Stimulated activated CD8-positive, alpha-beta memory T cell treated with anti-CD3 and anti-CD28 coated beads, Interleukin-4, amount 100 ng/mL, for 48 hours (primary cell): ENCODE measurements around the gene HPN.

Experiments
- DNase-seq: peaks from one replicate; pipeline ENCODE4 v3.0.0-alpha.2; 2020

Gene HPN

GRCh38 chr19:35108730-35109129, 67.2 kb downstream of the HPN start:
- DNase-seq: no peak

GRCh38 chr19:35109395-35110112, 68.0 kb downstream of the HPN start:
- DNase-seq: no peak

DNA sequence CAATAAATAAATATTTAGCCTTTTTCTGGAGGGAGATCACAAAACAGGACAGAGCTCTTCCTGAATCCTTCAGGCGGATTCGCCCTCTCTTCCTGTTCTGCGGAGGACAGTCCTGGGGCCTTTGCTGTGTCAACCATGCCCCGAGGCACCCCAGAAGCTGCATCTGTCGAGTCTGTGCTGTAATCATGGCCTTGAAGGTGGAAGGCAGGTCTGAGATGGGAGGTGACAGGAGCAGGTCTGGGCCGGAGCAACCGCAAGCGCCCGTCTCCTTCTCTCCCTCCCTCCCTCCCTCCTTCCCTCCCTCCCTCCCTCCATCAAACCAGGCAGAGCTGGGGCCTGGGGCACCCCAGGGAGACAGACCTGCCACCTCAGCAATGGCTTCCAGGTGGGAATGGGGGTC, 69.5 kb downstream of the HPN start:
- no peak for DNase-seq

- DNase-seq: no peak
Observed at GRCh38 chr19:35112995-35113688, 71.6 kb downstream of the HPN start.

DNA sequence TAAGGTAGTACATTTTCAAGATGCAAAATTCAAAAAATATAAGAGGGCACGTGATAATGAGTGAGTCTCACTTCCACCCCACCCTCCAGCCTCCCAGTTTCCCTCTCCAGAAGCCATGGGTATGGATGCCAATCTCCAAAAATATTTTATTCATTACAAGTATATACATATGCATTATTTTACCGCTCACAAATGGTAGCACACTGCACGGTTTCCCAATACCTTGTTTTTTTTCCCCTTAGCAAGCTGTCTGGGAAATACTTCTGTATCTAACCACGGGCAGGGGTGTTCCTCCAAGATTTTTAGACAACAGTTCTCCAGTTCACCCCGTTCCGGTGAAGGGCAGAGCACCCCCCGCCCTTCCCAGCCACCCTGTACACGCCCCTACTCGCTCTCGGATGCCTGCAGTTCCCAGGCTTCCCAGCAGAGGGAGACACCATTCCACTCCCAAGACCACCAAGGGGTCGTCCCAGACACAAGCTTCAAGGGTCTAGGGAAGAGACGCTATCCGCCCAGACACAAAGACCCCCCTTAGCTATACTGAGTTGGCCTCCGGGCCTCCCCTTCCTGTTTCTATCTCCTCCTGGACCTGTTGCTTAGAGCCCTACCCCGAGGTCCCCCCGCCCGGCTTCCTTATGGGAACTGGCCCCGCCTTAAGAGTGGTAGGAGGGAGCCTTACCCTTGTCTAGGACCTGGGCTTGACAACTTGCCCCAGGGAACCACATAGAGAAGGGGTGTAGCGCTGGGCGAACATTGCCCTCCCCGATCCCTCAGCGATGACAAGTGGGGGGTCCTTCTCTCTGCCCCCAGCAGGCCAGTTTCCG, 73.0 kb downstream of the HPN start:
- peak; percentile 88 for DNase-seq

- DNase-seq: no peak
Observed at GRCh38 chr19:35115177-35115951, 73.8 kb downstream of the HPN start, which contains the start of gene FXYD3. Gene FXYD3, plus strand, starts transcription at chr19:35115823. Its CDS starts 3,554 bp downstream, at chr19:35119377.
